SJCRH30 (cell line): Measurements from ENCODE around the gene CELA3A. TPM values are rescaled to one million over a fixed set of nuclear protein-coding genes. Genes with fewer than 3 reads are reported as not detected.

Experiments used
- DNase-seq, 2 experiments: peaks; one replicate each; pipeline ENCODE4 v3.0.0-alpha.2; 2015 to 2020
- H3K27ac ChIP-seq: fragments of 250-450 bp; sonication (Bioruptor Pico); 2 replicates; pipeline ENCODE4 v1.5.1; 2020; ENCODE audit warnings: mild to moderate bottlenecking, moderate library complexity
- H3K27me3 ChIP-seq: fragments of 250-450 bp; sonication (Bioruptor Pico); 2 replicates; pipeline ENCODE4 v1.5.1; 2020; ENCODE audit warnings: mild to moderate bottlenecking, moderate library complexity
- H3K36me3 ChIP-seq: fragments of 250-450 bp; sonication (Bioruptor Pico); 2 replicates; pipeline ENCODE4 v1.5.1; 2020; ENCODE audit warnings: mild to moderate bottlenecking, moderate library complexity
- H3K4me1 ChIP-seq: fragments of 250-450 bp; sonication (Bioruptor Pico); 2 replicates; pipeline ENCODE4 v1.5.1; 2020; ENCODE audit warnings: mild to moderate bottlenecking, moderate library complexity
- H3K4me3 ChIP-seq: fragments of 250-450 bp; sonication (Bioruptor Pico); 2 replicates; pipeline ENCODE4 v1.5.1; 2020; ENCODE audit warnings: mild to moderate bottlenecking, moderate library complexity
- H3K9me3 ChIP-seq: fragments of 250-450 bp; sonication (Bioruptor Pico); replicated peaks from 2 replicates; pipeline ENCODE4 v1.5.1; 2020; ENCODE audit warnings: mild to moderate bottlenecking, moderate library complexity
- total RNA-seq: library from RNA; depleted of rRNA; stranded (reverse); fragments of >200 nt; shearing (Covaris generic); gene quantifications from 2 replicates; pipeline ENCODE4 v1.2.3, GENCODE V29; 2014

CELA3A gene
- total RNA-seq, 1 experiment from 2014 or later = 0.32 TPM

DNA sequence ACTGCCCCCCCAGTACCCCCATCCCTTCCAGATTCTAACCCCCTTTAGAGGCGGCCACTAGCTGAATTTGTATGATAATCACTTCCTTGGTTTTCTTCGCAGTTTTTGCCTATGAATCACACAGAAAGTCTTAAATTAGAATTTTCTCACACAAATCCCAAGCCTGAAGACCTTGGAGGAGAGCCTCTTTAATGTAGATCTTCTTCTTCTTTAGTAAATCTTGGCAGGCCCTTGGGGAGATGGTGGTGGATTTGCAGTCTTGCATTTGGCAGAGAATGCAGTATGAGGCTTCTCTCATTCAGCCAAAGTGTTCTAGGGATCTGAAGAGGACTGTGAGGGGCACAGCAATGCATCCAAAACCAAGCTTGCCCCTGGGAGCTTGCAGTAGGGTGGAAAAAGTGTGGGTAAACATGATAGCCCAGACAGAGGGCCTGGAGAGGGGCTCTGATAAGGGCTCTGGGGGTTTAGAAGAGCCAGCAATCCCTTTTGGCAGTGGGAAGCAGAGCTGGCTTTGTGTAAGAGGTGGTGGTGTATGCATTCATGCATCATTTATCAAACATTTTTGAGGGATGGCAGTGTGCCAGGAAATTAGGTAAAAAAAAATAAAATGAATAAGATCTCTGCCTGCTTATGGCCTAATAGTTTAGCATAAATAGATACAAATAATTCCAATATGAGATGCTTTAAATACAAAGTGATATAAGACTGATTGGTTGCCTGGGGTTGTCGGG lies 43.4 kb downstream of the CELA3A start:
- no peak overlapping the region for H3K4me3 ChIP-seq
- no peak overlapping the region for H3K27ac ChIP-seq
- H3K9me3 ChIP-seq = no peaks in the 10 kb centered on the region
- no peak for DNase-seq
- no peaks in the 10 kb centered on the region for H3K27me3 ChIP-seq
- H3K4me1 ChIP-seq = peaks cover 13% of the 10 kb centered on the region
- H3K36me3 ChIP-seq = no peaks in the 10 kb centered on the region

GRCh38 chr1:22045604-22046228 lies 44.3 kb downstream of the CELA3A start:
- H3K36me3 ChIP-seq = no peaks in the 10 kb centered on the region
- DNase-seq = no peak

DNA sequence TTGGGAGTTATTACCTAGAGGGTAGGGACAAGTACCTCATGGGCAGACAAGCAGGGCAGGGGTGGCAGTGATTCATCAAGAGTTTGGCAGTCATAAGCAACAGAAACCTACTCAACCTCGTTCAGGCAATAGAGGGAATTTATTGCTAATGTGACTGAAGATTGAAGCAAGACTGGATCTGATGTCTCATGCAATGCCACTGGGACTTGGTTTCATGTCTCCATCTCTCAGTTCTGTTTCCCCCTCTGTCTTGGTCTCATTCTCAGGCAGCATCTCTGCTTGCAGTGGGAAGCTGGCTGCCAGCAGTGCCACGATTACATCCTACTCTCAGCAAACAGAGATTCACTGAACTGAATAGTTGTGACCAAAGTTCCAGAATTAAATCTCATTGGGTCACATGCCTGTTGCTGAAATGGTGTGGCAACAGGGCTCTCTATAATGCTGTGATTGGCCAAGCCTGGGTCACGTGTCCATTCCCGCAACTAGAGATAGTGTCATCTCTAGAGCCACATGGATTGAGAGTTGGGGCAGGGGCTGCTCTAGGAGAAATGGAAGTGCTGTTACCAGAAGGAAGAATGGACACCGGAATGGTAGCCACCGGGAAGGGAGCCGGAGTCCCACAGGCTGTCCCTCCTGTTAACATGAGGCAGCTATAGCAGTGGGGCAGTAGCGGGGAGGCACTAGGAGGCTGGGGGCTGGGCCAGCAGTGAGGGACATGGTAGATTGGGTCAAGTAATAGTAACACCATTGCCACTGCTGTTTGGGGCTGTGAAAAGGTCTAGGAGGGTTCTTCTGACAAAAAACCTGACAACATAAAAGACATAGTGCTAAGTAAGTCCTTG lies 47.1 kb downstream of the CELA3A start:
- no peaks in the 10 kb centered on the region for H3K36me3 ChIP-seq
- peaks cover 9% of the 10 kb centered on the region for H3K4me1 ChIP-seq
- no peaks in the 10 kb centered on the region for H3K27me3 ChIP-seq
- no peaks in the 10 kb centered on the region for H3K9me3 ChIP-seq
- H3K27ac ChIP-seq = no peak overlapping the region
- no peak overlapping the region for H3K4me3 ChIP-seq
- DNase-seq = peak; percentile 44 to 65

More at GRCh38 chr1:22045604-22046228, 44.3 kb downstream of the CELA3A start:
- no peak overlapping the region for H3K27ac ChIP-seq
- no peaks in the 10 kb centered on the region for H3K27me3 ChIP-seq
- H3K4me3 ChIP-seq = no peak overlapping the region
- peaks cover 9% of the 10 kb centered on the region for H3K4me1 ChIP-seq
- H3K9me3 ChIP-seq = no peaks in the 10 kb centered on the region

DNA sequence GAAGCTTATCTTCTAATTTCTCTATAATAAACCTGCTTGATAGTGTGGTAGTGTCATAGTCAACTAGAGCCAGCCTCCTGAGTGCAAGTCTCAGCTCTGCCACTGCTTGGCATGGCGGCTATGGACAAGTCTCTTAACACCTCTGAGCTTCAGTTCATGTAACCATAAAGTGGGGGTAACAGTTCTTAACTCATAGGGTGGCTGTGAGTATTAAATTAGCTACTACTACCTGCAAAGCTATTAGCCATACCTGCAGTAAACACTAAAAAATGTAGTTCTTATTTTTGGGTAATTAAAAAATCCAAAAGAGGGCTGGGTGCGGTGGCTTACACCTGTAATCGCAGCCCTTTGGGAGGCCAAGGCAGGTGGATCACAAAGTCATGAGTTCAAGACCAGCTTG lies 48.9 kb downstream of the CELA3A start:
- no peak overlapping the region for H3K27ac ChIP-seq
- peaks cover 3% of the 10 kb centered on the region; the same call in 1 of the 2 replicates for H3K36me3 ChIP-seq
- H3K9me3 ChIP-seq = no peaks in the 10 kb centered on the region
- DNase-seq = no peak
- H3K4me1 ChIP-seq = peaks cover 7% of the 10 kb centered on the region; the same call in 1 of the 2 replicates
- no peak overlapping the region for H3K4me3 ChIP-seq
- H3K27me3 ChIP-seq = no peaks in the 10 kb centered on the region

- H3K4me3 ChIP-seq = no peak overlapping the region; the same call in 1 of the 2 replicates
- H3K9me3 ChIP-seq = no peaks in the 10 kb centered on the region
- H3K27me3 ChIP-seq = no peaks in the 10 kb centered on the region
- no peak for DNase-seq
- H3K27ac ChIP-seq = no peak overlapping the region
- H3K4me1 ChIP-seq = peaks cover 7% of the 10 kb centered on the region; the same call in 1 of the 2 replicates
- peaks cover 10% of the 10 kb centered on the region for H3K36me3 ChIP-seq
Observed at GRCh38 chr1:22051607-22052114, 50.2 kb downstream of the CELA3A start.

DNA sequence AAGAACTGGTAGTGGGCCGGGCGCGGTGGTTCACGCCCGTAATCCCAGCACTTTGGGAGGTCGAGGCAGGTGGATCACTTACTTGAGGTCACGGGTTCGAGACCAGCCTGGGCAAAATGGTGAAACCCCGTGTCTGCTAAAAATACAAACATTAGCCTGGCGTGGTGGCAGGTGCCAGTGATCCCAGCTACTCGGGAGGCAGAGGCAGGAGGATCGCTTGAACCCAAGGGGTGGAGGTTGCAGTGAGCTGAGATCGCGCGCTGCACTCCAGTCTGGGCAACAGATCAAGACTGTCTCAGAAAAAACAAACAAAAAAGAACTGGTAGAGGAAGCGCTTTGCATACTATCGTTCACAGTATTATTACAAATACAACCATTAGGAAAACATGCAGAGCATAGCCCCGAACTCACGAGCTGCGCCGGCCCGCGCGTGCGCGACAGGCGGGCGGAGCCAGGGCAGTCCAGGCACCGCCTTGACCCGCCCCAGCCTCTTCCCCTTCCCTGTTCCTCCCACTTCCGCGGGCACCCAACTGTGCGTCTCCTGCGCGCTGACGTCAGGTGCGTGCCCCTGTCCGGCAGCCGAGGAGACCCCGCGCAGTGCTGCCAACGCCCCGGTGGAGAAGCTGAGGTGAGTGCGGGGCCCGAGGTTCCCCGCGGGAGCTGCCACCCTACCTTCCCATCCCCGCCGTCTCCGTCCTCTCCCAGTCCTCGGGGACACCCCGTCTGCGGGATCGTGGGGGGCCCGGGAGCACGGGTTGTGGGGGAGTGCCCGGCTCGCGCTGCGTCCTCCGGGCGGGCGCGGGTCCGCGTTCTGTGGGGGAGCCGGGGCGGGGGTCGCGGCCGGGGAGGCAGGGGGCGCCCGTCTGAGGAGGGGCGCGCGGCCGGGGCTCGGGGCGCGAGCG lies 50.9 kb downstream of the CELA3A start, which contains the start of gene CDC42:
TSS of gene CDC42 (plus strand) at position 595 of the 902 bp plus-strand sequence. CDS start 25,770 bp downstream, outside the sequence.
- Histone ChIP-seq H3K27me3 (no peaks in the 10 kb centered on the region), H3K4me1 (peaks cover 7% of the 10 kb centered on the region; the same call in 1 of the 2 replicates), H3K4me3 (peak within 1 kb of the TSS; percentile 73), H3K9me3 (no peaks in the 10 kb centered on the region), H3K36me3 (peaks cover 14% of the 10 kb centered on the region), H3K27ac (peak within 1 kb of the TSS; percentile 81)
- peak; percentile 99 for DNase-seq

- Histone ChIP-seq H3K4me3 (peak overlapping the region; percentile 73), H3K4me1 (peaks cover 7% of the 10 kb centered on the region; the same call in 1 of the 2 replicates)
- DNase-seq = peak; percentile 82 to 83
Observed at GRCh38 chr1:22053017-22053860, 51.8 kb downstream of the CELA3A start.

GRCh38 chr1:22053861-22054770 lies 52.7 kb downstream of the CELA3A start:
- Histone ChIP-seq H3K4me1 (peaks cover 7% of the 10 kb centered on the region; the same call in 1 of the 2 replicates), H3K4me3 (peak overlapping the region; percentile 73), H3K36me3 (peaks cover 22% of the 10 kb centered on the region), H3K27me3 (no peaks in the 10 kb centered on the region), H3K9me3 (no peaks in the 10 kb centered on the region), H3K27ac (peak overlapping the region; percentile 81)
- DNase-seq = no peak

More at GRCh38 chr1:22053017-22053860, 51.8 kb downstream of the CELA3A start:
- Histone ChIP-seq H3K27me3 (no peaks in the 10 kb centered on the region), H3K36me3 (peaks cover 20% of the 10 kb centered on the region), H3K27ac (peak overlapping the region; percentile 81), H3K9me3 (no peaks in the 10 kb centered on the region)

GRCh38 chr1:22055463-22055862 lies 54.0 kb downstream of the CELA3A start:
- no peaks in the 10 kb centered on the region for H3K9me3 ChIP-seq
- H3K27me3 ChIP-seq = no peaks in the 10 kb centered on the region
- H3K27ac ChIP-seq = no peak overlapping the region
- peaks cover 22% of the 10 kb centered on the region for H3K36me3 ChIP-seq
- H3K4me1 ChIP-seq = peaks cover 7% of the 10 kb centered on the region; the same call in 1 of the 2 replicates
- no peak overlapping the region for H3K4me3 ChIP-seq
- DNase-seq = peak in 1 of 2 experiments; percentile 29

- H3K27me3 ChIP-seq = no peaks in the 10 kb centered on the region
- DNase-seq = no peak
- no peaks in the 10 kb centered on the region for H3K9me3 ChIP-seq
- no peak overlapping the region for H3K4me3 ChIP-seq
- H3K4me1 ChIP-seq = peaks cover 7% of the 10 kb centered on the region; the same call in 1 of the 2 replicates
- H3K27ac ChIP-seq = no peak overlapping the region
- H3K36me3 ChIP-seq = peaks cover 22% of the 10 kb centered on the region
Observed at GRCh38 chr1:22056043-22056442, 54.6 kb downstream of the CELA3A start.

- DNase-seq = no peak
- H3K36me3 ChIP-seq = peaks cover 22% of the 10 kb centered on the region
- H3K27ac ChIP-seq = no peak overlapping the region
- H3K4me3 ChIP-seq = no peak overlapping the region
- no peaks in the 10 kb centered on the region for H3K27me3 ChIP-seq
- peaks cover 7% of the 10 kb centered on the region; the same call in 1 of the 2 replicates for H3K4me1 ChIP-seq
- no peaks in the 10 kb centered on the region for H3K9me3 ChIP-seq
Observed at GRCh38 chr1:22056936-22057335, 55.5 kb downstream of the CELA3A start.

GRCh38 chr1:22057861-22058260 lies 56.4 kb downstream of the CELA3A start:
- H3K27me3 ChIP-seq = no peaks in the 10 kb centered on the region
- H3K9me3 ChIP-seq = no peaks in the 10 kb centered on the region
- DNase-seq = no peak
- peaks cover 7% of the 10 kb centered on the region; the same call in 1 of the 2 replicates for H3K4me1 ChIP-seq
- no peak overlapping the region for H3K27ac ChIP-seq
- no peak overlapping the region for H3K4me3 ChIP-seq
- peaks cover 26% of the 10 kb centered on the region for H3K36me3 ChIP-seq
